ENCODE measurements around the gene SGSH. TPM values are rescaled to one million over a fixed set of nuclear protein-coding genes. Genes with fewer than 3 reads are reported as not detected.
"Not testable (repeated sequence)": the region's sequence is repeated elsewhere in the genome, so short reads cannot be mapped to it uniquely, and the experiment has no call there.

Gene SGSH
- total and polyA plus RNA-seq, 8 donors: 21.4 to 65.2 (median 29.1) TPM

GRCh38 chr17:80204626-80205468, 15.3 kb downstream of the SGSH start:
- TF ChIP-seq CTCF (IDR thresholded peaks at IDR 0.05): no peak
- Histone ChIP-seq H3K9me3 (no peaks in the 10 kb centered on the region), H3K27ac (no peak overlapping the region), H3K36me3 (peaks cover 0 to 7% (median 0%) of the 10 kb centered on the region in 3 donors), H3K4me3 (no peak overlapping the region), H3K4me1 (no peaks in the 10 kb centered on the region), H3K27me3 (no peaks in the 10 kb centered on the region)
- FAIRE-seq: no peak
- WGBS, 2 donors: 84 to 88% methylated on average over 18 to 19 of the region's 19 CpGs
- intact Hi-C loops (cut with DNase I): no loop called here
- no peak for DNase-seq
- ATAC-seq: no peak

- WGBS, 2 donors: 76 to 89% methylated on average over 10 to 11 of the region's 11 CpGs
- ATAC-seq (no peak), FAIRE-seq (no peak), DNase-seq (no peak)
- intact Hi-C loops (cut with DNase I): no loop called here
- no peak for TF ChIP-seq CTCF (IDR thresholded peaks at IDR 0.05)
- Histone ChIP-seq H3K27ac (no peak overlapping the region), H3K27me3 (no peaks in the 10 kb centered on the region), H3K36me3 (no peaks in the 10 kb centered on the region), H3K4me1 (no peaks in the 10 kb centered on the region), H3K9me3 (no peaks in the 10 kb centered on the region), H3K4me3 (no peak overlapping the region)
These were observed 16.6 kb downstream of the SGSH start for GRCh38 chr17:80203471-80203963.

GRCh38 chr17:80202197-80202596, 17.9 kb downstream of the SGSH start:
- Histone ChIP-seq H3K27ac (no peak overlapping the region), H3K9me3 (no peaks in the 10 kb centered on the region), H3K4me1 (no peaks in the 10 kb centered on the region), H3K36me3 (no peaks in the 10 kb centered on the region), H3K4me3 (no peak overlapping the region), H3K27me3 (no peaks in the 10 kb centered on the region)
- FAIRE-seq (no peak), DNase-seq (no peak), ATAC-seq (no peak)
- intact Hi-C loops (cut with DNase I): no loop called here
- 78 to 84% methylated on average over 17 of the region's 17 CpGs for WGBS, 2 donors
- no peak for TF ChIP-seq CTCF (IDR thresholded peaks at IDR 0.05)

- no peak for FAIRE-seq
- DNase-seq: no peak
- no peak overlapping the region for H3K27ac ChIP-seq
- intact Hi-C loops (cut with DNase I): no loop called here
- H3K4me3 ChIP-seq: no peak overlapping the region
- 72 to 75% methylated on average over 15 of the region's 15 CpGs for WGBS, 2 donors
- H3K27me3 ChIP-seq: no peaks in the 10 kb centered on the region
- no peaks in the 10 kb centered on the region for H3K36me3 ChIP-seq
- H3K9me3 ChIP-seq: no peaks in the 10 kb centered on the region
- ATAC-seq: no peak
- no peaks in the 10 kb centered on the region for H3K4me1 ChIP-seq
- TF ChIP-seq CTCF (IDR thresholded peaks at IDR 0.05): no peak
These were observed 18.7 kb downstream of the SGSH start for GRCh38 chr17:80201446-80201845.

GRCh38 chr17:80199295-80199694, 20.8 kb downstream of the SGSH start:
- H3K4me3 ChIP-seq, FAIRE-seq, H3K27ac ChIP-seq, ATAC-seq, H3K9me3 ChIP-seq, DNase-seq, H3K27me3 ChIP-seq, H3K4me1 ChIP-seq, H3K36me3 ChIP-seq: not testable (repeated sequence)
- intact Hi-C loops (cut with DNase I): loop anchor here in 1 of 3 donors (10.0 kb wide), 1 partner anchor 56 kb away; no protein-coding TSS in a partner anchor
- 53% methylated on average over 6 of the region's 6 CpGs for WGBS, 2 donors

All from pancreas (tissue), 10 donors.